ENCODE results near the gene FCGR3A.
A peak's percentile ranks its signal among the peaks of the same experiment; 100 is the strongest.

The FCGR3A gene

DNA sequence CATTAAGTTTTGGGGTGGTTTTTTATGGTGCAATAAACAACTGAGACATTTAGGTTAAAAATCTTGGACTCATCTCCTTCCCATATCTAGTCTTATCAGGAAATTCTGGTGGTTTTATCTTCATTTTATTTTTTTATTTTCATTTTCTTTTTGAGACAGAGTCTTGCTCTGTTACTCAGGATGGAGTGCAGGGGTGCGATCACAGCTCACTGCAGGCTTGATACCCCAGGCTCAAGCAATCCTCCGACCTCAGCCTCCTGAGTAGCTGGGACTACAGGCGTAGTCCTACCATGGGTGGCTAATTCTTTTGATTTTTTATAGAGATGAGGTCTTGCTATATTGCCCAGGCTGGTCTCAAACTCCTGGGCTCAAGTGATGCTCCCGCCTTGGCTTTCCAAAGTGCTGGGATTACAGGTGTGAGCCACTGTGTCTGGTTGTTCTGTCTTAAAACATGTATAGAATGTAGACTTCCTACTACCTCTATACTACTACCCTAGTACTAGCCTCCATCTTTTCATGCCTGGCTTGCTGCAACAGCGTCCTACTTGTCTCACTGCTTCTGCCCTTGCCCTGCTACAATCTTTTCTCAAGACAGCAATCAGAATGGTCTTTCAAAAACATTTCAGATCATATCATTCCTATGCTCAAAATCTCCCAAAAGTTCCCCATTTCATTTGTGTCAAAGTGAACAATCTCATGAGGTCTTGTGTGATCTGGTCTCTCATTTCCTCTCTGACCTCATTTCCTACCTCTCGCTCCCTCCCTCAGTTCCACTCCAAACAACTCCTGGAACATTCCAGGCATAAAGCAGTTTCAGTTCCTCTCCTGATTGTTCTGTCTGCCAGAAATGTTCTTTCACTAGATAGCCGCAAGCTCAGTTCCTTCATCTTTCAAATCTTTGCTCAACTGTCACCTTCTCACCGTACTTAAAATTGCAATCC lies 50.2 kb downstream of the FCGR3A start:
- DNase-seq, result no peak

DNA sequence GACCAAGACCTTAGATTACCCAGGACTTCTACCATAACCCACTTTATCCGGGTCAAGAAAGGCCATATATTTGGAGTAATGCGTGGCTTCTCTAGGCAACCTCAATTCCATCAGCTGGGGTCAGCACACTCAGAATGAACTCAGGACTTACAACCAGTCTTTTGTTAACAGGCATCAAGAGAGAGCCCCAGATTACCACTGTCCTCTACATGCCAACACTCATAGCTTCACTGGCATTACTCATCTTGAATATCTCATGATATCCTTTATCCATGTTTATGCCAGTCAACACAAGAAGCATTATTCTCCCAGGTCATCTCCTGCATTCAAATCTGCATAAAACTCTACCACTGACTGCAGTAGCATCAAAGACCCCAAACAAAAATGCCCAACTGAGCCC lies 51.0 kb downstream of the FCGR3A start:
- DNase-seq, result no peak

DNA sequence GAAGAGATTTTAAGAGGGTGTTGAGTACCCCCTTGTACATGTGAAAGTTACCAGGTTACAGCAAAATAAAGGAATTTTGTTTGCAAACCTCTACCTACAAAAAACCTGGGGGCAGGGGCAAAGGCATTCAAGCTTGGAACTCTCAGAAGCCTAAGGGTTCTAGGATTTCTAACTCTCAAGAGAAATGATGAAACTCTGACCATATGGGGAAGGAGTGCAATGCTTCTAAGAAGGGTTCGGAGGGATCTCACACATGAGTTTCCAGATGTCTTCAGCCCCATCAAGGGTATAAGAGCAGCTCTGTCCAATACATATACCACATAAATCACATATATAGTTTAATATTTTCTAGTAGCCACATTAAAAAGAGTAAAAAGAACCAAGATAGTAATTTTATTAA lies 51.7 kb downstream of the FCGR3A start:
- no peak for DNase-seq

DNA sequence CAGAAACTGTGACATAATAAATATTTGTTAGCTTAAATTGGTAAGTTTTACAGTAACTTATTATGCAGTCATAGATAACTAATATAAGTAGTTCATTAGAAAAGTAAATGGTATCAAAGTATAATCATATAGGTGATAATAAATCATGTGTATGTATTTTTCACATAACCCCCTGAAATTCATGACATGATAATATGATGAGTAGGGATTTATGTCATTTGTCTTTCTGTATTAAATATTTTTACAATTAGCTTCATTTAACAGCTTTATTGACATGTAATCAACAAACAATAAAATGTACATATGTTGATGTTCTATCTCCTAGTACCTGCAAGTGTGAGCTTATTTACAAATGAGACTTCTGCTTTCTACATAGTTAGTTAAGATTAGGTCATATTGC lies 54.1 kb downstream of the FCGR3A start:
- no peak for DNase-seq

DNA sequence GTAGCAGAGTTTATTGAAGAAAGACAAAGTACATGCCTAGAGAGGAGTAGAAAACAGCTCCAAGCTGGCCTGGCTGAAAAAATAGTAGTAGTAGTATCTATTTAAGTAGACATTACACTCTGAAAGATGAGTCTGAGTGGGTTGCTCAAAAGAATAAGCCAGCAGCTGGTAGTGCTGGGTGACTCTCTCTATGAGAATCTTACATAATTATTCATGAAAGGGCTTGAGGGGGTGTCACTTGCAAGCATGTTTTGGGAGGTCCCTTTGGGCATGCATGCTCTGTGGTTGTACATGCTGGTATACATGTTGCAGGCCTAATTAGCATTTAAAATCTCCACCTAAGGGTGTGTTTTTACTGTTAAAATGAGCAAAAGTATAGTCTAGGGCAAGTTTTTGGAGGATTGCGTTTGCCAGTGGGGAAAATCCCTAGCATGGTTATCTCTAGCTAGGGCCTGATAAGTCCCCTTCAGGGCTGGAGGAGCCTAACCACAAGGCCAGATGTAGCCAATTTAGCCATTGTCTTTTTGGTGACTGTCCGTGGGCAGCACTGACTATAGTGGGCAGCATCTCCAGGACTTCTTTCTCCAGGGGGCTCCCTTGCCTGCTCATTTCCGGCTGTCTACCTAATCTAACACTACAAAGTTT lies 55.4 kb downstream of the FCGR3A start:
- no peak for DNase-seq

DNA sequence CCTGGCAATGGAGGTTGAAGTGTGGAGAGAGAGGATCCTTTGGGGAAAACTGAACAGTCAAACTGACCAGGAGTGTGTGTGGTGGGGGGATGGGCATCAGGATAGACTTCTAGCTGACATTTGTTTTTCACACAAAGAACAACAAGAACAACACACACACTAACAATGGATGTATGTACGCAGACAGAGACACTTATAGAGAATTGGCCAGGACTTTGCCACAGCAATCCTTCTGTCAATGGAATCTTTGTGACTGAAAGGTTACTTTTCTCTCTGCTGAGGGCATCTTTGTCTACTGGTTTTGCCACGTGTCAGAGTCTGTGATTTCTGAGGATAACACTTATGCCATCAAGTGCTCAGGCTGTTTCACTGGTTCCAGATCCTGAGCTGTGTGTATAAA lies 56.8 kb downstream of the FCGR3A start:
- DNase-seq, result peak; percentile 38 to 61

Measured in hippocampal formation (tissue), 2 donors.